ENCODE data around the gene SPO11. TPM values are rescaled to one million over a fixed set of nuclear protein-coding genes. Genes with fewer than 3 reads are reported as not detected.

SPO11 gene
- total and polyA plus RNA-seq, 10 of the 15 experiments (the other 5 are each of a cell fraction or from before 2014, with no cell fraction given), result not detected

DNA sequence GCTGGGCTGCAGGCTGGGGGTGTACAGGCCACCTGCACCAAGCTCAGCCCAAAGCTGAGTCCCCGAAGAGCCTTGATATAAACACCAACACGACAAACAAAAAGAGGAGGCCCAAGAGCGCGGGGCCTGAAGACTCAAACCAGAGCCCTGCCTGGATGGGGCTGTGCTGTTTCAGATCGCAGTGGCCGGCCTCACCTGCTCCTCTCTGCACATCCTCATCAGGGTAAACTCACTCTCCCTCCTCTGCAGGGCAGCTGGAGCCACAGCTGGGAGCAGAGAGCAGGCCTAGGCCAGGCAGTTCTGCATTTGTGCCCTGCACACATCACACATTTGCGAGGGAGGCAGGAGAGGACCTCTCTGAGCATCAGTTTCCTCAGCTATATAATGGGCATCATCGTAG lies 57.9 kb downstream of the SPO11 start:
- H3K4me1 ChIP-seq (ENCODE audit: control insufficient read depth, insufficient read depth, low read length), result peaks cover 18% of the 10 kb centered on the region
- no peak for ATAC-seq
- in situ Hi-C loops (cut with MboI) (loop anchor here (5.0 to 25.0 kb wide), 3 partner anchors 205 to 1275 kb away; partner anchors contain the start of gene STX16), intact Hi-C loops (cut with micrococcal nuclease; ENCODE audit: unreplicated experiment) (no loop called here)
- ChIA-PET RAD21 (ENCODE audit: unreplicated experiment) (interaction anchor here (0.6 to 5.0 kb wide), 3 partner anchors 97 to 111 kb away, joined by 3 to 20 read pairs (median 3); no protein-coding TSS in a partner anchor), POLR2A (interaction anchor here (4.2 kb wide), 1 partner anchor 13 kb away, joined by 58 read pairs; no protein-coding TSS in a partner anchor), SMC1A (ENCODE audit: uncharacterized antibody, unreplicated experiment) (interaction anchor here (3.7 kb wide), 1 partner anchor 111 kb away, joined by 15 read pairs; no protein-coding TSS in a partner anchor), CTCF (interaction anchor here (0.8 to 3.8 kb wide), 3 partner anchors 11 to 111 kb away, joined by 3 to 25 read pairs (median 7); no protein-coding TSS in a partner anchor)
- peaks cover 0 to 2% of the 10 kb centered on the region in 2 experiments; a peak in 1 of 4 replicates for H3K36me3 ChIP-seq (ENCODE audit: control insufficient read depth in 2 of 2, insufficient read depth in 2 of 2, low read length in 1 of 2)
- no peaks in the 10 kb centered on the region for H3K27me3 ChIP-seq (replicated peaks in 1 of 2; ENCODE audit: control insufficient read depth in 2 of 2, insufficient read depth in 2 of 2, low read length in 1 of 2)
- H3K27ac ChIP-seq (ENCODE audit: control insufficient read depth, insufficient read depth), result no peak overlapping the region
- FAIRE-seq, result no peak
- no peak overlapping the region for H3K4me2 ChIP-seq (ENCODE audit: control insufficient read depth, insufficient read depth)
- no TSS peak for BruUV-seq (replicated peaks)
- no peak overlapping the region for H3K9ac ChIP-seq (ENCODE audit: control insufficient read depth, insufficient read depth, low read length)
- H3K4me3 ChIP-seq, result no peak overlapping the region
- H2AFZ ChIP-seq (ENCODE audit: control insufficient read depth, low read depth, low read length), result no peak overlapping the region
- no peaks in the 10 kb centered on the region for H4K20me1 ChIP-seq (ENCODE audit: control insufficient read depth, insufficient read depth)
- WGBS (ENCODE audit: insufficient coverage, insufficient replicate concordance, low lambda C conversion rate, missing lambda C conversion rate), result over 99% methylated on average over 7 of the region's 8 CpGs
- H3K79me2 ChIP-seq (ENCODE audit: control insufficient read depth, insufficient read depth, low read length), result peaks cover 10% of the 10 kb centered on the region
- no peaks in the 10 kb centered on the region for H3K9me3 ChIP-seq (replicated peaks; ENCODE audit: control insufficient read depth, insufficient read depth, low read length)
- DNase-seq (ENCODE audit: low read depth, low spot score), result no peak
- TF ChIP-seq YY1 (IDR thresholded peaks at IDR 0.05; ENCODE audit: low read depth, low read length) (no peak), NRF1 (conservative IDR thresholded peaks at IDR 0.05; ENCODE audit: low read depth, low read length) (no peak), RUNX3 (IDR thresholded peaks at IDR 0.05; ENCODE audit: low read length) (no peak), TBL1XR1 (IDR thresholded peaks at IDR 0.05; ENCODE audit: low read depth, low read length) (no peak), HDAC2 (IDR thresholded peaks at IDR 0.05) (no peak), PAX8 (IDR thresholded peaks at IDR 0.05) (no peak), IKZF1 (conservative IDR thresholded peaks at IDR 0.05) (no peak), NFYB (IDR thresholded peaks at IDR 0.05; ENCODE audit: insufficient read depth, low read depth, low read length) (no peak), PBX3 (IDR thresholded peaks at IDR 0.05; ENCODE audit: insufficient replicate concordance, low read depth, low read length) (no peak), SREBF2 (IDR thresholded peaks at IDR 0.05; ENCODE audit: low read length) (no peak), RAD51 (IDR thresholded peaks at IDR 0.05) (no peak), RELB (IDR thresholded peaks at IDR 0.05; ENCODE audit: low read depth) (no peak), USF1 (IDR thresholded peaks at IDR 0.05; ENCODE audit: borderline replicate concordance, extremely low read length, insufficient read depth, low read depth, low read length) (no peak), FOXM1 (IDR thresholded peaks at IDR 0.05; ENCODE audit: low read depth, low read length) (no peak)
- TF ChIP-seq, protein P1, sequence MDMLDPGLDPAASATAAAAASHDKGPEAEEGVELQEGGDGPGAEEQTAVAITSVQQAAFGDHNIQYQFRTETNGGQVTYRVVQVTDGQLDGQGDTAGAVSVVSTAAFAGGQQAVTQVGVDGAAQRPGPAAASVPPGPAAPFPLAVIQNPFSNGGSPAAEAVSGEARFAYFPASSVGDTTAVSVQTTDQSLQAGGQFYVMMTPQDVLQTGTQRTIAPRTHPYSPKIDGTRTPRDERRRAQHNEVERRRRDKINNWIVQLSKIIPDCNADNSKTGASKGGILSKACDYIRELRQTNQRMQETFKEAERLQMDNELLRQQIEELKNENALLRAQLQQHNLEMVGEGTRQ (IDR thresholded peaks at IDR 0.05; ENCODE audit: borderline replicate concordance, low read depth, low read length), result no peak

All from GM12878 (cell line).